ENCODE measurements around the gene CHMP3.

GRCh38 chr2:86521922-86522321 is 41.3 kb downstream of the CHMP3 start:
- TF ChIP-seq CTCF (IDR thresholded peaks at IDR 0.05) (no peak), EZH2 (IDR thresholded peaks at IDR 0.05) (no peak), EZH2phosphoT487 (IDR thresholded peaks at IDR 0.05) (no peak)

All from neural progenitor cell (in vitro differentiated cells).